GM12801 (cell line): Measurements from ENCODE around the gene CLRN1.

Experiments
- TF ChIP-seq, protein P1 (sequence below): IDR thresholded peaks from one replicate; pipeline ENCODE4 v1.5.1; 2011; ENCODE audit warnings: control low read depth; ENCODE audit not compliant: insufficient read length; ENCODE audit errors: extremely low read depth

CLRN1 gene

DNA sequence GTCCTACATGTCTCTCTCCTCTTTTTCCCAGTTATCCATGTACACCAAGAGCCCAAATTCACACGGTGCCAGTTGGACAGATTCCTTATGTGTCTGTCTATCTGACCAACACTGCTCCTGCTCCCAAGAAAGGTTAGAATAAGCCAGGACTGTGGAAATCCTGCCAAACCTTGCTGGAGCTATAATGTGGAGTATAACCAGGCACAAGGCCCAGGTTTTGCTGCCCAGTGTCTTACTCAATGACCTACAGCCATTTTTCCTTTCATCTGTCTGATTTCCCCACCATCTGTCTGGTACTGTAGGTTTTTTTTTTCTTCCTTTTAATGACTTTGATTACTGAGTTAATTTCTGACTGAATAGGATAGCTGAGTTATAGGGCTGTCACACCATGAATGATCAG, 40.8 kb downstream of the CLRN1 start:
- TF ChIP-seq, protein P1, sequence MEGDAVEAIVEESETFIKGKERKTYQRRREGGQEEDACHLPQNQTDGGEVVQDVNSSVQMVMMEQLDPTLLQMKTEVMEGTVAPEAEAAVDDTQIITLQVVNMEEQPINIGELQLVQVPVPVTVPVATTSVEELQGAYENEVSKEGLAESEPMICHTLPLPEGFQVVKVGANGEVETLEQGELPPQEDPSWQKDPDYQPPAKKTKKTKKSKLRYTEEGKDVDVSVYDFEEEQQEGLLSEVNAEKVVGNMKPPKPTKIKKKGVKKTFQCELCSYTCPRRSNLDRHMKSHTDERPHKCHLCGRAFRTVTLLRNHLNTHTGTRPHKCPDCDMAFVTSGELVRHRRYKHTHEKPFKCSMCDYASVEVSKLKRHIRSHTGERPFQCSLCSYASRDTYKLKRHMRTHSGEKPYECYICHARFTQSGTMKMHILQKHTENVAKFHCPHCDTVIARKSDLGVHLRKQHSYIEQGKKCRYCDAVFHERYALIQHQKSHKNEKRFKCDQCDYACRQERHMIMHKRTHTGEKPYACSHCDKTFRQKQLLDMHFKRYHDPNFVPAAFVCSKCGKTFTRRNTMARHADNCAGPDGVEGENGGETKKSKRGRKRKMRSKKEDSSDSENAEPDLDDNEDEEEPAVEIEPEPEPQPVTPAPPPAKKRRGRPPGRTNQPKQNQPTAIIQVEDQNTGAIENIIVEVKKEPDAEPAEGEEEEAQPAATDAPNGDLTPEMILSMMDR, result no peak

DNA sequence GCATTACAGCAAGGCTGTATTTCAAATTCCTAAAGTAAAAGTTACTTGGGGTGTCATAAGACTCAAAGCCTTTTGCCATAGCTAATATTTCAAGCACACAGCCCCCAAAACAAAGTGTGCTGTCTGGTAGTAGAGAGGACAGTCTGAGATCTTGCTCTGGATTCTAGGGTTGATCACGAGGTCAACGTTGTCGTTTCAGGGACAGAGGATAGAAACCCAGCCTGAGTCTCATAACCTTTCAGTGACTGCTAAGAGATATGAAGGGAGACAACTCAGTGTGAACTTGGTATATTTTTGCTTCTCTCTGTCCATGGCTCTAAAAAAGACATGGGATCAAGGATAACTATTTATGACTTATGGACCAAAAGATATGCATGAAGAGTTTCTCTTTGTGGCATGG, 41.7 kb downstream of the CLRN1 start:
- TF ChIP-seq, protein P1, result no peak

DNA sequence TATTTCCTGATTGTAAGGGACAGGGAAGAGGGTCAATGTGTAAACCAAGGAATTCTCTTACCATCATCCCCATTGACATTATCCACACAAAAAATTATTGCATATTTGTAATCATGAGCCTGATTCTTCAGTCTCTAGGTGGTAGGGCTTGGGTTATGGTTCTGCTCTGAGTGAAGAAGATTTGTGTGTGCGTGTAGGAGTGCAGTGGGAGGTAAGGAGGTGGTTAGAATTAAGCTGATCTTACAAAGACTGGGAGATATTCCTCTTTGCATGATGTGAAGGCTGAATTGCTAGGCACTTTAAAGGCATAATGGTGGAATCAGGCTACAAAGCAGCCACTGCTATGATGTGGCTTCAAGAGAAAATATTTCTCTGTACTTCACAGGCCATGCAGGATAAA, 44.3 kb downstream of the CLRN1 start:
- TF ChIP-seq, protein P1, result no peak

DNA sequence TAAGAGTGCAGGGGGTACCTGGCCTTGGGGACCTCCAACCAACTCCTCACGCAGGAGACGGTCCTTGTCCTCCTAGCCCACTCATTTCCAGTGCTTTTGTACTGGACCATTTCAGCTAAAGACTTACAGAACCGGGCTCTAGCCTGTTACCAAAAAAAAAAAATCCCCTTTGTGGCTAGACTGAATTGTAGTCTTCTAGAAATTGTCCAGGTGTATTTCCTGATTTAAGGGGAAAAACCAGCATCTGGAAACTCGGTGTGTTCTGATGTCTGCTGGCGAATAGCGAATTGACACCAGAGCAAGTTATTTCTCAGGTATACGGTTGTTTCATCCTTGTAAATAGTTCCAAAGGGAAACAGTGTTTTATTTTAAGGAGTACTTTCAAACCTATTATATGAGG, 46.2 kb downstream of the CLRN1 start:
- TF ChIP-seq, protein P1, result no peak

DNA sequence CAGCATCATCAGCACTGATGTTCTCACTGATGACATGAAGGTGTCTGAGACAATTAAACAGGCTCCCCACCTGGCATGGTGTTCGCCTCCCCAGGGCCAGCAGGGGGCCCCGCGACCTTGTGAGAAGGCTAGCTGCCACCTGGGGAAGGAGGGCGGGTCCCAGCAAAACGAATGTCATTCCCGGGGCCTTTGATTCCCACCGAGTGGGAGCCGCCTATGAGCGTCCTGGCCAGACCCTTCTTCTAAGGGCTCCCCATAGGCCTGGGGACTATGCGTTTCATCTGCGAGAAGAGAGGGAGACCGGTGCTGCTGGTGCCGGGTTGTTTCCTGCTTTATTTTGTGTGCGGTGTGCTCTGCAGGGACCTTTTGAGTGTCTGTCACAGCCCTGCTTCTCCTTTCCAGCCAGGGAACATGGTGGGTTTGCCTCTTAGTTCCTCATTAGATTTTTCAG, 46.8 kb downstream of the CLRN1 start:
- TF ChIP-seq, protein P1, result no peak

DNA sequence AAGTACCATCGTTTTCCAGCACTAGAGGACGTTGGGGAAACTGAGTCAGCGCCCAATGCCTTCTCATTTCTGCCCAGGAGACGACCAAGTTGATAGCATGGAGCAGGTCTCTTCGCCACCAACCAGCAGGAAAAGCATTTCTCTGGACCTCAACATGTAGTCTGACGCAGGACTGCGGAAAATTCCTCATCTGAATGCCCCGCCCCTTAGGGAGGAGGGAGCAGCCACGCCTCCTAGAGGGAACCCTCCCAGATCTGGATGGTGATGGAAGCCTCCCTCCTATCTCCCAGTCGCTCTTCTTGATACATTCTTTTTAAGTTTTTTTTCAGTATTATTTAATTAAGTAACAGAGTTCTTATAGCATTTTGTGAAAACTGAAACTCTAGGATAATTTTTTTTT, 49.9 kb downstream of the CLRN1 start:
- TF ChIP-seq, protein P1, result no peak

DNA sequence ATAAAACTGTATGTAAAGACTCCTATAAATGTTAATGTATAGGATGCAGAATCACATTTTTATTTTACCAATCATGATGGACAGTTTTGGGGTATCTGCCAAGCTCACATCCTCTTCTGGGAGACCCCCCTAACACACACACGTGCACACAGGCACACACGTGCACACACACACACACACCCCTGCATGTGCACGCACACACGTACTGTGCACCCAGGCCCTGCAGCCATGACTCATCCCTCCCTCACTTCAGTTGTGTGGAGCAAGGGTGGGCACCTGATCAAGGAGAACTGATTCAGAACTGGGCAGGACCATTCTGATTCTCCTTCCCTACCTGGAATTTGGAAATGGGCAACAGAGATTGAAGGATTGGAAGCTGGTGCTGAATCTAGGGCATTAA, 51.3 kb downstream of the CLRN1 start:
- TF ChIP-seq, protein P1, result no peak

DNA sequence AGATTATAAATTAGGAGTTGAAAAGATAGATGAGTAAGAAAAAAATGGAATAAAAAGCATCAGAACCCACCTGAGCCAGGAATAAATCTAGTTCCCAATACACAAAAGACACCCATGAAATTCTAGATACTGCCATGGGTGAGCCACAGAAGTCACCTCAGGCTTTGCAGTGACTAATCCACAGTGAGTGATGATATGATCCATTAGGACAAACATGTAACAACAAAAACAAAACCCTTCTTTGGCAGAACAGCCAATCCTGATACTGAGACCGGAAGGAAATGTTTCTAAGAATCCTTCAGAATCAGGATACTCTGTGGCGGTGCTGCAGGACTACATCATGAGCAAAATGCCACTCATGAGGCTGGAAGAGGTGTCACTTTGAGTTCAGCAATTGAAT, 52.3 kb downstream of the CLRN1 start:
- TF ChIP-seq, protein P1, result no peak
